Gastroesophageal sphincter (tissue), 2 donors: ENCODE results near the gene CTIF.
"Not testable (repeated sequence)": the region's sequence is repeated elsewhere in the genome, so short reads cannot be mapped to it uniquely, and the experiment has no call there.

ENCODE experiments used
- EP300 ChIP-seq: sonication (generic); formaldehyde crosslinking; IDR thresholded peaks from one replicate; pipeline ENCODE4 v1.6.1; 2017; ENCODE audit warnings: antibody characterized with exemption, mild to moderate bottlenecking
- POLR2A ChIP-seq, 2 donors: fragments of 450-650 bp; IDR thresholded peaks; one replicate each; pipeline ENCODE4 v1.6.1; 2017; ENCODE audit warnings: antibody characterized with exemption in 2 of 2, mild to moderate bottlenecking in 2 of 2, moderate library complexity in 1 of 2
- POLR2AphosphoS5 ChIP-seq: sonication (generic); formaldehyde crosslinking; IDR thresholded peaks from one replicate; pipeline ENCODE4 v1.6.1; 2017; ENCODE audit warnings: antibody characterized with exemption

- TF ChIP-seq POLR2A (IDR thresholded peaks at IDR 0.05); POLR2AphosphoS5; EP300: not testable (repeated sequence)
These were observed 31.8 kb upstream of the CTIF start for GRCh38 chr18:48506983-48507568.
